ENCODE measurements around the gene CYB5R4. TPM values are rescaled to one million over a fixed set of nuclear protein-coding genes. Genes with fewer than 3 reads are reported as not detected.
"Not testable (repeated sequence)": the region's sequence is repeated elsewhere in the genome, so short reads cannot be mapped to it uniquely, and the experiment has no call there.

CYB5R4 gene
- total RNA-seq, 2 experiments from 2014 or later = 26.8 to 27.3 TPM

GRCh38 chr6:83872386-83873118 is 13.1 kb downstream of the CYB5R4 start:
- Mint-ChIP-seq H3K4me3 (no peak overlapping the region), H3K27me3 (no peaks in the 10 kb centered on the region), H3K27ac (no peak overlapping the region), H3K36me3 (ENCODE audit: low read depth) (peaks cover 28% of the 10 kb centered on the region), H3K4me1 (peaks cover 10% of the 10 kb centered on the region), H3K9me3 (peaks cover 8% of the 10 kb centered on the region)
- CTCF ChIA-PET = no interaction called here
- DNase-seq = no peak
- POLR2A ChIA-PET = no interaction called here

- Mint-ChIP-seq H3K4me1 (peaks cover 10% of the 10 kb centered on the region), H3K36me3 (ENCODE audit: low read depth) (peaks cover 16% of the 10 kb centered on the region), H3K9me3 (peaks cover 4% of the 10 kb centered on the region), H3K4me3 (no peak overlapping the region), H3K27ac (peak overlapping the region; percentile 6), H3K27me3 (no peaks in the 10 kb centered on the region)
- ChIA-PET POLR2A (no interaction called here), CTCF (interaction anchor here (1.3 kb wide), 1 partner anchor 10 kb away, joined by 3 read pairs; no protein-coding TSS in a partner anchor)
- DNase-seq = no peak
These were observed 14.4 kb downstream of the CYB5R4 start for GRCh38 chr6:83873869-83874268.

- Mint-ChIP-seq H3K4me3 (no peak overlapping the region), H3K9me3 (peaks cover 4% of the 10 kb centered on the region), H3K27ac (no peak overlapping the region), H3K4me1 (peaks cover 10% of the 10 kb centered on the region), H3K27me3 (no peaks in the 10 kb centered on the region), H3K36me3 (ENCODE audit: low read depth) (peaks cover 12% of the 10 kb centered on the region)
- POLR2A ChIA-PET = no interaction called here
- no peak for DNase-seq
- CTCF ChIA-PET = no interaction called here
These were observed 16.4 kb downstream of the CYB5R4 start for GRCh38 chr6:83875843-83876242.

- ChIA-PET CTCF (interaction anchor here (1.0 to 1.4 kb wide), 2 partner anchors 19 to 159 kb away, joined by 3 to 4 read pairs; partner anchors contain the start of gene CYB5R4), POLR2A (no interaction called here)
- DNase-seq = no peak
- Mint-ChIP-seq H3K27me3 (no peaks in the 10 kb centered on the region), H3K9me3 (no peaks in the 10 kb centered on the region), H3K27ac (no peak overlapping the region), H3K4me3 (no peak overlapping the region), H3K4me1 (peaks cover 3% of the 10 kb centered on the region), H3K36me3 (ENCODE audit: low read depth) (peaks cover 6% of the 10 kb centered on the region)
These were observed 19.6 kb downstream of the CYB5R4 start for GRCh38 chr6:83878902-83879644.

- no peak overlapping the region for H3K27ac Mint-ChIP-seq
- no peak for DNase-seq
- POLR2A ChIA-PET = no interaction called here
- peaks cover 3% of the 10 kb centered on the region for H3K36me3 Mint-ChIP-seq (ENCODE audit: low read depth)
- peaks cover 2% of the 10 kb centered on the region for H3K4me1 Mint-ChIP-seq
- CTCF ChIA-PET = interaction anchor here (1.0 to 1.4 kb wide), 2 partner anchors 20 to 158 kb away, joined by 3 to 4 read pairs; partner anchors contain the start of gene CYB5R4
- H3K9me3 Mint-ChIP-seq = no peaks in the 10 kb centered on the region
- H3K4me3 Mint-ChIP-seq = no peak overlapping the region
- H3K27me3 Mint-ChIP-seq = no peaks in the 10 kb centered on the region
These were observed 20.3 kb downstream of the CYB5R4 start for GRCh38 chr6:83879746-83880145.

- DNase-seq = no peak
- Mint-ChIP-seq H3K9me3 (no peaks in the 10 kb centered on the region), H3K4me3 (no peak overlapping the region), H3K27ac (no peak overlapping the region), H3K36me3 (ENCODE audit: low read depth) (no peaks in the 10 kb centered on the region), H3K4me1 (peaks cover 2% of the 10 kb centered on the region), H3K27me3 (no peaks in the 10 kb centered on the region)
- ChIA-PET POLR2A (no interaction called here), CTCF (interaction anchor here (1.1 kb wide), 1 partner anchor 9 kb away, joined by 3 read pairs; no protein-coding TSS in a partner anchor)
These were observed 23.8 kb downstream of the CYB5R4 start for GRCh38 chr6:83883240-83883639.

- no peak overlapping the region for H3K27ac Mint-ChIP-seq
- DNase-seq = no peak
- no peak overlapping the region for H3K4me3 Mint-ChIP-seq
- no peaks in the 10 kb centered on the region for H3K9me3 Mint-ChIP-seq
- ChIA-PET CTCF (interaction anchor here (1.1 kb wide), 1 partner anchor 10 kb away, joined by 3 read pairs; no protein-coding TSS in a partner anchor), POLR2A (no interaction called here)
- no peaks in the 10 kb centered on the region for H3K27me3 Mint-ChIP-seq
- no peaks in the 10 kb centered on the region for H3K36me3 Mint-ChIP-seq (ENCODE audit: low read depth)
- peaks cover 2% of the 10 kb centered on the region for H3K4me1 Mint-ChIP-seq
These were observed 25.0 kb downstream of the CYB5R4 start for GRCh38 chr6:83884523-83884922.

- no peak overlapping the region for H3K4me3 Mint-ChIP-seq
- CTCF ChIA-PET = interaction anchor here (1.3 kb wide), 1 partner anchor 60 kb away, joined by 4 read pairs; no protein-coding TSS in a partner anchor
- peaks cover 2% of the 10 kb centered on the region for H3K4me1 Mint-ChIP-seq
- peaks cover 3% of the 10 kb centered on the region for H3K36me3 Mint-ChIP-seq (ENCODE audit: low read depth)
- DNase-seq = no peak
- POLR2A ChIA-PET = no interaction called here
- no peaks in the 10 kb centered on the region for H3K9me3 Mint-ChIP-seq
- H3K27me3 Mint-ChIP-seq = no peaks in the 10 kb centered on the region
- no peak overlapping the region for H3K27ac Mint-ChIP-seq
These were observed 26.5 kb downstream of the CYB5R4 start for GRCh38 chr6:83885984-83886383.

- H3K9me3 Mint-ChIP-seq = no peaks in the 10 kb centered on the region
- H3K4me3 Mint-ChIP-seq = no peak overlapping the region
- no peak for DNase-seq
- H3K27ac Mint-ChIP-seq = no peak overlapping the region
- peaks cover under 1% of the 10 kb centered on the region for H3K4me1 Mint-ChIP-seq
- no peaks in the 10 kb centered on the region for H3K27me3 Mint-ChIP-seq
- ChIA-PET POLR2A (no interaction called here), CTCF (no interaction called here)
- H3K36me3 Mint-ChIP-seq (ENCODE audit: low read depth) = peaks cover 13% of the 10 kb centered on the region
These were observed 30.1 kb downstream of the CYB5R4 start for GRCh38 chr6:83889621-83890020.

- Mint-ChIP-seq H3K4me1 (no peaks in the 10 kb centered on the region), H3K4me3 (no peak overlapping the region), H3K27me3 (no peaks in the 10 kb centered on the region), H3K27ac (no peak overlapping the region), H3K36me3 (ENCODE audit: low read depth) (peaks cover 15% of the 10 kb centered on the region), H3K9me3 (no peaks in the 10 kb centered on the region)
- ChIA-PET CTCF (no interaction called here), POLR2A (no interaction called here)
- no peak for DNase-seq
These were observed 31.0 kb downstream of the CYB5R4 start for GRCh38 chr6:83890520-83890919.

- CTCF ChIA-PET = no interaction called here
These were observed 32.1 kb downstream of the CYB5R4 start for GRCh38 chr6:83891586-83891985.

GRCh38 chr6:83893024-83893423 is 33.5 kb downstream of the CYB5R4 start:
- no peak for DNase-seq
- Mint-ChIP-seq H3K4me1 (no peaks in the 10 kb centered on the region), H3K4me3 (no peak overlapping the region), H3K36me3 (ENCODE audit: low read depth) (peaks cover 23% of the 10 kb centered on the region), H3K27ac (no peak overlapping the region), H3K27me3 (no peaks in the 10 kb centered on the region), H3K9me3 (peaks cover 2% of the 10 kb centered on the region)
- ChIA-PET POLR2A (no interaction called here), CTCF (no interaction called here)

More at GRCh38 chr6:83891586-83891985, 32.1 kb downstream of the CYB5R4 start:
- Mint-ChIP-seq H3K4me3 (no peak overlapping the region), H3K27ac (no peak overlapping the region), H3K9me3 (peaks cover 2% of the 10 kb centered on the region), H3K36me3 (ENCODE audit: low read depth) (peaks cover 17% of the 10 kb centered on the region), H3K4me1 (no peaks in the 10 kb centered on the region), H3K27me3 (no peaks in the 10 kb centered on the region)
- POLR2A ChIA-PET = no interaction called here
- no peak for DNase-seq

GRCh38 chr6:83897094-83897493 is 37.6 kb downstream of the CYB5R4 start:
- Mint-ChIP-seq H3K36me3 (ENCODE audit: low read depth) (peaks cover 26% of the 10 kb centered on the region), H3K9me3 (peaks cover 14% of the 10 kb centered on the region)
- H3K27me3 Mint-ChIP-seq, POLR2A ChIA-PET, H3K4me3 Mint-ChIP-seq, CTCF ChIA-PET, H3K4me1 Mint-ChIP-seq, DNase-seq, H3K27ac Mint-ChIP-seq: not testable (repeated sequence)
